ENCODE measurements around the gene FAM20C.

GRCh38 chr7:297611-298374 is 105.4 kb downstream of the FAM20C start:
- no peak for TF ChIP-seq GATA3 (IDR thresholded peaks at IDR 0.05; ENCODE audit: low read depth, low read length)
- no peak for TF ChIP-seq GATA2 (IDR thresholded peaks at IDR 0.05; ENCODE audit: low read depth, low read length)
